22Rv1 (cell line): ENCODE data around the gene CD1C.

Experiments
- H3K27ac ChIP-seq: fragments of 450-650 bp; 2 replicates; pipeline ENCODE4 v1.5.1; 2017
- ZFX ChIP-seq: fragments of 450-650 bp; IDR thresholded peaks from 2 replicates; pipeline ENCODE4 v1.6.1; 2017; ENCODE audit warnings: antibody characterized with exemption, borderline replicate concordance
- TF ChIP-seq, protein P1 (sequence below): fragments of 450-650 bp; IDR thresholded peaks from 2 replicates; pipeline ENCODE4 v1.5.1; 2017; ENCODE audit warnings: mild to moderate bottlenecking

The CD1C gene

DNA sequence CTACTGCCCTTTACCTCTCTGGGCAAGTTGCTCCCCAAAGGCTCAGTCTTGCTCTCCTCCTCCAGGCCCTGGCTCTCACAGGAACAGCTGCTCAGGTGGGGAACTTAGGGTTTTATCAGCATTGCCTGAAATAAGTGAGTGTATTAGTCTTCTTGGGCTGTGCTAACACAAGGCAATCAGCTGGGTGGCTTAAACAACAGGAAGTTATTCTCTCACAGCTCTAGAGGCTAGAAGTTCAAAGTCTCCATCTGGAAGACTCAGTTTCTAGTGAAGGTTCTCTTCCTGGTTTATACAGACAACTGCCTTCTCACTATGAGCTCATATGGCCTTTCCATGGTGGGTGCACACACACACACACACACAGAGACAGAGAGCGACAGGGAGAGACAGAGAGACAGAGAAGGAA lies 2.8 kb upstream of the CD1C start:
- TF ChIP-seq, protein P1, sequence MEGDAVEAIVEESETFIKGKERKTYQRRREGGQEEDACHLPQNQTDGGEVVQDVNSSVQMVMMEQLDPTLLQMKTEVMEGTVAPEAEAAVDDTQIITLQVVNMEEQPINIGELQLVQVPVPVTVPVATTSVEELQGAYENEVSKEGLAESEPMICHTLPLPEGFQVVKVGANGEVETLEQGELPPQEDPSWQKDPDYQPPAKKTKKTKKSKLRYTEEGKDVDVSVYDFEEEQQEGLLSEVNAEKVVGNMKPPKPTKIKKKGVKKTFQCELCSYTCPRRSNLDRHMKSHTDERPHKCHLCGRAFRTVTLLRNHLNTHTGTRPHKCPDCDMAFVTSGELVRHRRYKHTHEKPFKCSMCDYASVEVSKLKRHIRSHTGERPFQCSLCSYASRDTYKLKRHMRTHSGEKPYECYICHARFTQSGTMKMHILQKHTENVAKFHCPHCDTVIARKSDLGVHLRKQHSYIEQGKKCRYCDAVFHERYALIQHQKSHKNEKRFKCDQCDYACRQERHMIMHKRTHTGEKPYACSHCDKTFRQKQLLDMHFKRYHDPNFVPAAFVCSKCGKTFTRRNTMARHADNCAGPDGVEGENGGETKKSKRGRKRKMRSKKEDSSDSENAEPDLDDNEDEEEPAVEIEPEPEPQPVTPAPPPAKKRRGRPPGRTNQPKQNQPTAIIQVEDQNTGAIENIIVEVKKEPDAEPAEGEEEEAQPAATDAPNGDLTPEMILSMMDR, result no peak
- no peak for TF ChIP-seq ZFX
- no peak overlapping the region for H3K27ac ChIP-seq

DNA sequence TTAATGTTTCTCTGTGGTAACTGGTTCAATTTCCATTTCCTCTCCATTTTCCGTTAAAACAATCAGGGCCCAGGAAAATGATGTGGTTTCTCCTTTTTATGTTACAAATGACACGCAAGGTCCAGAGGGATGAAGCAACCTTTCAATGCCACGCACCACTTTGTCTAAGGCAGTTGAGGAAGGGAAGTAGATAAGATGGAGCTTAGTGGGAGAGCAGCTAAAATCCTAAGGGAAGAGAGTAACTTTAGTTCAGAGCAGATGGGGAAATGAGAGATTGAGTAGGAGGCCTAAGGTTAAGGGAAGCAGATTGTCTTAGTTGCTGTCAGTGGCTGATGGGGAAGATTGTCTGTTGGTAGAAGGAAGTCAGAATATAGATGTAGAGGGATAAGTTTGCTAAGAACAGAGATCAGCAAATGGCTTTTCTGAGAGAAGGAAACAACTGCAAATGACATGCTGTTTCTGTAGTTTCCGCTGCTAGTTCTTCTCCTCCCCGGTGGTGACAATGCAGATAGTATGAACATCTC lies 660 bp downstream of the CD1C start:
- H3K27ac ChIP-seq, result no peak overlapping the region
- TF ChIP-seq, protein P1, result no peak
- TF ChIP-seq ZFX, result no peak

DNA sequence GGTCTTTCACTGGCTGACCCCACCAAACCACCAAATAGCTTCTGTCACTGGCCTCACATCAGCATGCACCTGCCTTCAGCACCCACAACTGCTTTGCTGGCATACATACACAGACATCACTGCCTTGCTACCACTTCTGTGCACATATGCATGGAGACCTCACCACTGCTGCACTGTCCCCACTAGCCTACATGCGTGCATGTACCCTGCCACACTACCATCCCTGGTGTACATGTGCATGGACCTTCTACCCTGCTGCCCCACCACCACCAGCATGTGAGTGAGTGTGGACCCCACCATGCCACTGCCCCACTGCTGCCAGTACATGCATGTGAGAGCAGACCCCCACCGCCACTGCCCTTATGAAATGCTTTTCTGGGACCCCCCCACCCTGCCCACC lies 6.1 kb downstream of the CD1C start:
- TF ChIP-seq, protein P1, result no peak
- TF ChIP-seq ZFX, result no peak
- no peak overlapping the region for H3K27ac ChIP-seq

DNA sequence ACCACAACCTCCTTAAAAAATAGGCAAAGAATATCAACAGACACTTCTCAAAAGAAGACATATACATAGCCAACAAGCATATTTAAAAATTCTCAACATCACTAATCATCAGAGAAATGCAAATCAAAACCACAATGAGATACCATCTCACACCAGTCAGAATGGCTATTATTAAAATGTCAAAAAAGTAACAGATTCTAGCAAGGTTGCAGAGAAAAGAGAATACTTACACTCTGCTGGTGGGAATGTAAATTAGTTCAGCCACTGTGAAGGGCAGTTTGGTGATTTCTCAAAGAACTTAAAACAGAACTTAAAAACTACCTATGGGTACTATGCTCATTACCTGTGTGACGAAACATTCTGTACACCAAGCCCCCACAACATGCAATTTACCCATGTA lies 20.9 kb downstream of the CD1C start:
- TF ChIP-seq, protein P1, result no peak
- no peak for TF ChIP-seq ZFX
- H3K27ac ChIP-seq, result no peak overlapping the region

DNA sequence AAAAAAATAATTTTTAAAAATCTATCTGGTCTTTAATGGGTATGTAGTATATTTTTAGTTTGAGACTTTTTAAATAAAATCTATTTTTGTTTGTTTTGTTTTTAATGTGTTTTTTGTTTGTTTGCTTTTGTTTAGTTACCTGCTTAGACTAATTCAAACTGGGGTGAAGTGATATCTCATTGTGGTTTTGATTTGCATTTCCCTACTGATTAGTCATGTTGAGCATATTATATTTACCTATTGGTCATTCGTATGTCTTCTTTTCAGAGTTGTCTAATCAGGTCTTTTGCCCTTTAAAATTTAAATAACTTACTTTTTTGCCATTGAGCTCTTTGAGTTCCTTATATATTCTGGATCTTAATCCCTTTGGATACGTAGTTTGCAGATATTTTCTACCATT lies 21.3 kb downstream of the CD1C start:
- TF ChIP-seq ZFX, result no peak
- TF ChIP-seq, protein P1, result no peak

DNA sequence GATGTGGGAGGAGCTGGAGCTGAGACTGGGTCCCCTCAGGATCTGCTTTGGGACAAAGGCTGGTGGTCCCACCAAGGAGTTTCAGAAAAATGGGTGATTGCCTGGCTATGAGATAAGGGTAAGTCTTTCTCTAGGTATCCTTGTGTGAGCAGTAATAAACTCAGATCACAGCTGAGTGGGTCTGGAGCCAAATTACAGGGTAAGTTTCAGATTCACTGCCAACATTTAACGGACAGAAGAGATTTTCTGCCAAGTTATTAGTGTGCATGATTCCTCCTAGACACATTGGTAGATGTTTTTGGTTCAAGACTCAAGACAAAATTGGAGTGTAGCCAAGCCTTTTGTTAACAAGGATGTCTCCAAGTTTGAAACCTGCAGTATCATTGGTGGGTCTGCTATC lies 34.1 kb downstream of the CD1C start:
- TF ChIP-seq ZFX, result no peak
- TF ChIP-seq, protein P1, result no peak

More for the DNA sequence above, 21.3 kb downstream of the CD1C start:
- H3K27ac ChIP-seq, result no peak overlapping the region

DNA sequence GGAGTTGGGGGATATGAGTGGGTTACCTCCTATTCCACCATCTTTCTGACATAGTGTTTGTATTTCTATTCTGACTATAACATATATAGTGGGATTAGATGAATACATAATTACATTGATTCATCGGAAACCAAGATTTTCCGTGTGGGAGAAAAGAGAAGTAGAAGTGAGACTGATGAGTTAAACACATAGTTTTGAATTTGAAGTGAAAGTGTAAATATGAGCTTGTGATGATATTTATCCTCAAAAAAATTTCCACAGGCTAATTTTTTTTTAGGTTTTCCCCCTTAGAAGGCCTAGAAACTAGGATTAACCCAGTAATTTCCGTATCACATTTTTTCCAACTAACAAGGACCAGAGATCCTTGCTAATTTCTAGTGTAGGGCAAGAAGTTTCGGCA lies 34.7 kb downstream of the CD1C start:
- TF ChIP-seq, protein P1, result no peak
- no peak for TF ChIP-seq ZFX
- no peak overlapping the region for H3K27ac ChIP-seq

More for the DNA sequence above, 34.1 kb downstream of the CD1C start:
- no peak overlapping the region for H3K27ac ChIP-seq
